OCI-LY1 (cell line): Measurements from ENCODE around the gene WFDC1.

ENCODE experiments used
- H2AFZ ChIP-seq: fragments of 200-600 bp; sonication (generic), shearing (Covaris generic); 2 replicates; pipeline ENCODE4 v1.6.0; 2014; ENCODE audit warnings: antibody characterized with exemption, mild to moderate bottlenecking, low read length
- H3F3A ChIP-seq: fragments of 200-600 bp; sonication (generic), shearing (Covaris generic); 2 replicates; pipeline ENCODE4 v1.6.0; 2014; ENCODE audit warnings: mild to moderate bottlenecking, antibody characterized with exemption, low read length, moderate library complexity; ENCODE audit not compliant: insufficient read depth
- H3K27ac ChIP-seq: fragments of 200-600 bp; sonication (generic); 2 replicates; pipeline ENCODE4 v1.5.1; 2014; ENCODE audit warnings: low read length, mixed run types, mild to moderate bottlenecking, low read depth; ENCODE audit not compliant: poor library complexity, severe bottlenecking
- H3K27me3 ChIP-seq: fragments of 200-600 bp; sonication (generic); 2 replicates; pipeline ENCODE4 v1.6.0; 2014; ENCODE audit warnings: antibody characterized with exemption, mild to moderate bottlenecking, low read length, moderate library complexity; ENCODE audit not compliant: insufficient read depth
- H3K36me3 ChIP-seq: fragments of 200-600 bp; sonication (generic); 2 replicates; pipeline ENCODE4 v1.6.1; 2014; ENCODE audit warnings: mild to moderate bottlenecking, antibody characterized with exemption, low read length, moderate library complexity, mixed read lengths; ENCODE audit not compliant: insufficient read depth
- H3K4me1 ChIP-seq: fragments of 200-600 bp; sonication (generic); 2 replicates; pipeline ENCODE4 v1.5.1; 2014; ENCODE audit warnings: mild to moderate bottlenecking, low read length, moderate library complexity; ENCODE audit not compliant: insufficient read depth, severe bottlenecking
- H3K4me2 ChIP-seq: fragments of 200-600 bp; sonication (generic), shearing (Covaris generic); 2 replicates; pipeline ENCODE4 v1.6.1; 2014; ENCODE audit warnings: low read length
- H3K4me3 ChIP-seq: fragments of 200-600 bp; sonication (generic); 2 replicates; pipeline ENCODE4 v1.5.1; 2014; ENCODE audit warnings: low read length, low read depth, mild to moderate bottlenecking, mixed read lengths; ENCODE audit not compliant: poor library complexity, severe bottlenecking
- H3K79me2 ChIP-seq: fragments of 200-600 bp; shearing (Covaris generic); 2 replicates; pipeline ENCODE4 v1.6.1; 2016; ENCODE audit warnings: mixed run types, low read length, mixed read lengths; ENCODE audit not compliant: insufficient read depth
- H3K9ac ChIP-seq: fragments of 200-600 bp; sonication (generic), shearing (Covaris generic); 2 replicates; pipeline ENCODE4 v1.6.1; 2014; ENCODE audit warnings: mild to moderate bottlenecking, low read length, mixed read lengths
- H3K9me2 ChIP-seq: fragments of 200-600 bp; sonication (generic), shearing (Covaris generic); 2 replicates; pipeline ENCODE4 v1.6.1; 2014; ENCODE audit warnings: low read depth, mild to moderate bottlenecking, low read length, mixed read lengths
- H3K9me3 ChIP-seq: fragments of 200-600 bp; shearing (Covaris generic); 2 replicates; pipeline ENCODE4 v1.6.1; 2014; ENCODE audit warnings: low read length, mixed read lengths
- H4K20me1 ChIP-seq: fragments of 200-600 bp; sonication (generic), shearing (Covaris generic); 2 replicates; pipeline ENCODE4 v1.6.0; 2016; ENCODE audit warnings: mild to moderate bottlenecking, low read length; ENCODE audit not compliant: insufficient read depth
- CTCF ChIP-seq: fragments of 200-600 bp; sonication (generic), shearing (Covaris generic); IDR thresholded peaks from 2 replicates; pipeline ENCODE4 v1.5.1; 2017; ENCODE audit warnings: mild to moderate bottlenecking, antibody characterized with exemption, low read length, moderate library complexity, mixed read lengths
- EZH2 ChIP-seq: fragments of 200-600 bp; sonication (generic), shearing (Covaris generic); IDR thresholded peaks from 2 replicates; pipeline ENCODE4 v1.8.0; 2017; ENCODE audit warnings: borderline replicate concordance, mixed run types, mild to moderate bottlenecking, antibody characterized with exemption, low read length, moderate library complexity, mixed read lengths

WFDC1 gene

DNA sequence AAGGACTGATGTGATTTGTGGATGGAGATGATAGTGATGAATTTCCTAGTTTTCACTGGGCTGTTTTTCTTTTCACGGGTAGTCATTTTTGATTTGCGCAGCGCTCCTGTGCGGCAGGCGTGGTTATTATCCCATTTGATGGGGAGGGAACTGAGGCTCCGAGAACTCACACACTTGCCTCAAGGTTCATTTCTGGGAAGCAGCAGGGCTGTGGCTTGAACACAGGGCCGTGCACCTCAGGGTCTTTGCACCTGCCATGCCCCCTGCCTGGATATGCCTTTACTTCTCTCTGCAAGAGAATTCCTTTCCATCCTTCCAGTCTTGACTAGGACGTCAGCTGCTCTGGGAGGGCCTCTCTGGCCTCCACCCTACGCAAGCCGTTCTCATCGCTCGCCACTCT, 16.3 kb upstream of the WFDC1 start:
- no peaks in the 10 kb centered on the region for H3K79me2 ChIP-seq
- no peaks in the 10 kb centered on the region for H3K4me1 ChIP-seq
- no peaks in the 10 kb centered on the region for H3K9me2 ChIP-seq
- no peaks in the 10 kb centered on the region for H3F3A ChIP-seq
- H3K27ac ChIP-seq, result no peak overlapping the region
- H3K36me3 ChIP-seq, result no peaks in the 10 kb centered on the region
- H4K20me1 ChIP-seq, result no peaks in the 10 kb centered on the region
- no peak overlapping the region for H2AFZ ChIP-seq
- no peak overlapping the region for H3K4me2 ChIP-seq
- no peak overlapping the region for H3K4me3 ChIP-seq
- TF ChIP-seq EZH2 (no peak), CTCF (no peak)
- peaks cover under 1% of the 10 kb centered on the region; the same call in 1 of the 2 replicates for H3K27me3 ChIP-seq
- H3K9me3 ChIP-seq, result no peaks in the 10 kb centered on the region
- no peak overlapping the region for H3K9ac ChIP-seq

DNA sequence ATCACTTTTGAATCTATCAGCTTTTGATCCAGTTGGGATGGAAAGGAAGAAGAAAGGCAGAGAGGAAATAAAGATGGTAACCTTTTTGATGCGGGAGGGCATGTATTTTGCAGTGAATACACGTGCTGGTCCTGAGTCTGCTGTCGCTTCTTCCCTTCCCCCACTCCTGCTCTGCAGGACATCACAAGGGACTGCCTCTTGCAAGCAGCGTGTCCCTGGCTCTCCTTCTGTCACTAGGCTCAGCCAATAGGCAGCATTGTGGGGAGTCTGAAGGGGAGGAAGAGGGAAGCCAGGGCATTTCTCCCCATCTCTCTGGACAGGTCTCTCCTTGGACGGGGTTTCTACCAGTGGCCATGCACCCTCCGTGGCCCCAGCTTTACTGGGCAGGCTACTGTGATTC, 15.7 kb upstream of the WFDC1 start:
- Histone ChIP-seq H2AFZ (no peak overlapping the region), H3K9me2 (no peaks in the 10 kb centered on the region), H3K4me1 (no peaks in the 10 kb centered on the region), H3K27me3 (peaks cover 6% of the 10 kb centered on the region; the same call in 1 of the 2 replicates), H3K27ac (no peak overlapping the region), H3F3A (no peaks in the 10 kb centered on the region), H3K9me3 (no peaks in the 10 kb centered on the region), H3K36me3 (no peaks in the 10 kb centered on the region), H3K4me3 (no peak overlapping the region), H4K20me1 (no peaks in the 10 kb centered on the region), H3K4me2 (no peak overlapping the region), H3K79me2 (no peaks in the 10 kb centered on the region), H3K9ac (no peak overlapping the region)
- TF ChIP-seq EZH2, result no peak
- TF ChIP-seq CTCF, result no peak

DNA sequence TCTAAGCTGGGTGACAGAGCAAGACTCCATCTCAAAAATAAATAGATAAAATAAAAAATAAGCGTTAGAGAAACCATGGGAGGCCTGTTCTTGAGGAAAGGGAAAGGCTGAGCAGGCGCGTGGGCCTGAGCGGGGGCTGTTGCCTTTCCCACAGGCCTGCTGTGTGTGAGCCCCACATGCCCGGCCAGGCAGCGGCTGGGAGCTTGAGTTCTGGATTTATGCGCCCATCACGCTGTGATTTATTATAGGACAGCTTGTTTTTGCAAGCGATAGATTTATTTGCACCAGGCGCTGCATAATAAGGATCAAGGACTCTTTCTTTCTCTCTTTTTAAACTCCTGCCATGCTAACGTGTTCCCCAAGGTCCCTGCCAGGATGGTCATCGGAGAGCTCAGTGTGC, 14.8 kb upstream of the WFDC1 start:
- no peaks in the 10 kb centered on the region for H3K36me3 ChIP-seq
- no peaks in the 10 kb centered on the region for H3K9me3 ChIP-seq
- H2AFZ ChIP-seq, result no peak overlapping the region
- no peak overlapping the region for H3K9ac ChIP-seq
- no peaks in the 10 kb centered on the region for H3K79me2 ChIP-seq
- H3K27ac ChIP-seq, result no peak overlapping the region
- no peaks in the 10 kb centered on the region for H3K9me2 ChIP-seq
- TF ChIP-seq EZH2, result no peak
- TF ChIP-seq CTCF, result no peak
- no peaks in the 10 kb centered on the region for H3F3A ChIP-seq
- H3K4me2 ChIP-seq, result no peak overlapping the region
- no peaks in the 10 kb centered on the region for H3K4me1 ChIP-seq
- no peaks in the 10 kb centered on the region for H4K20me1 ChIP-seq
- peaks cover 6% of the 10 kb centered on the region; the same call in 1 of the 2 replicates for H3K27me3 ChIP-seq
- H3K4me3 ChIP-seq, result no peak overlapping the region
